Measurements from ENCODE around the gene FYCO1.

The FYCO1 gene

GRCh38 chr3:45966371-45966791, 29.2 kb downstream of the FYCO1 start:
- Mint-ChIP-seq H3K4me3 (no peak overlapping the region), H3K27ac (no peak overlapping the region), H3K27me3 (ENCODE audit: low read depth, poor library complexity) (no peaks in the 10 kb centered on the region), H3K4me1 (peaks cover 20% of the 10 kb centered on the region), H3K9me3 (no peaks in the 10 kb centered on the region), H3K36me3 (ENCODE audit: low read depth) (peaks cover 58% of the 10 kb centered on the region)
- DNase-seq: no peak
- TF ChIP-seq, protein P1, sequence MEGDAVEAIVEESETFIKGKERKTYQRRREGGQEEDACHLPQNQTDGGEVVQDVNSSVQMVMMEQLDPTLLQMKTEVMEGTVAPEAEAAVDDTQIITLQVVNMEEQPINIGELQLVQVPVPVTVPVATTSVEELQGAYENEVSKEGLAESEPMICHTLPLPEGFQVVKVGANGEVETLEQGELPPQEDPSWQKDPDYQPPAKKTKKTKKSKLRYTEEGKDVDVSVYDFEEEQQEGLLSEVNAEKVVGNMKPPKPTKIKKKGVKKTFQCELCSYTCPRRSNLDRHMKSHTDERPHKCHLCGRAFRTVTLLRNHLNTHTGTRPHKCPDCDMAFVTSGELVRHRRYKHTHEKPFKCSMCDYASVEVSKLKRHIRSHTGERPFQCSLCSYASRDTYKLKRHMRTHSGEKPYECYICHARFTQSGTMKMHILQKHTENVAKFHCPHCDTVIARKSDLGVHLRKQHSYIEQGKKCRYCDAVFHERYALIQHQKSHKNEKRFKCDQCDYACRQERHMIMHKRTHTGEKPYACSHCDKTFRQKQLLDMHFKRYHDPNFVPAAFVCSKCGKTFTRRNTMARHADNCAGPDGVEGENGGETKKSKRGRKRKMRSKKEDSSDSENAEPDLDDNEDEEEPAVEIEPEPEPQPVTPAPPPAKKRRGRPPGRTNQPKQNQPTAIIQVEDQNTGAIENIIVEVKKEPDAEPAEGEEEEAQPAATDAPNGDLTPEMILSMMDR (IDR thresholded peaks at IDR 0.05): no peak

DNA sequence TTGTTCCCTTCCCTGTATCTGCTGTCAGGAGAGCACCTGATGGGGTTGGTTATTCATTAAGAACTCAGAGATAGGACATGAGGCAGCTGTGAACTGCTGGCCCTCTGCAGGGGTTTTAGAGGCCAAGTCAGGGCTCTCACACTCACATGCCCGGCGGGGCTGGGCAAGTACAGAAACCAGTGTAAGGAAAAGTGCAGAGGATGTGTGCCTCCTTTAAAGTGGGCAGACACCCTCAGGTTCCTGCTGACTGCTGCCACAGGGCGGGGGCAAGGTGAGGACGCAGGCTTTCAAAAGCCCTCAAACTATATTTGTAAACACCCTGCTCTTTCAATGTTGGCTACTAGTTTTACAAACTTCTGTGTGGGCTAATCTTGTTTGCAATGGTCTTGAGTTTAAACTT, 30.0 kb downstream of the FYCO1 start:
- no peak for DNase-seq
- Mint-ChIP-seq H3K27me3 (ENCODE audit: low read depth, poor library complexity) (no peaks in the 10 kb centered on the region), H3K27ac (no peak overlapping the region), H3K9me3 (no peaks in the 10 kb centered on the region), H3K4me1 (peaks cover 20% of the 10 kb centered on the region), H3K4me3 (no peak overlapping the region), H3K36me3 (ENCODE audit: low read depth) (peaks cover 61% of the 10 kb centered on the region)
- TF ChIP-seq, protein P1 (IDR thresholded peaks at IDR 0.05): no peak

- Mint-ChIP-seq H3K27me3 (ENCODE audit: low read depth, poor library complexity) (no peaks in the 10 kb centered on the region), H3K4me1 (peaks cover 20% of the 10 kb centered on the region), H3K36me3 (ENCODE audit: low read depth) (peaks cover 64% of the 10 kb centered on the region), H3K9me3 (no peaks in the 10 kb centered on the region), H3K4me3 (no peak overlapping the region), H3K27ac (no peak overlapping the region)
- TF ChIP-seq, protein P1 (IDR thresholded peaks at IDR 0.05): no peak
- DNase-seq: no peak
These were observed 30.4 kb downstream of the FYCO1 start for GRCh38 chr3:45965253-45965652.

- no peak overlapping the region for H3K4me3 Mint-ChIP-seq
- H3K27me3 Mint-ChIP-seq (ENCODE audit: low read depth, poor library complexity): no peaks in the 10 kb centered on the region
- no peak for DNase-seq
- peaks cover 20% of the 10 kb centered on the region for H3K4me1 Mint-ChIP-seq
- TF ChIP-seq, protein P1 (IDR thresholded peaks at IDR 0.05): no peak
- H3K27ac Mint-ChIP-seq: no peak overlapping the region
- H3K36me3 Mint-ChIP-seq (ENCODE audit: low read depth): peaks cover 74% of the 10 kb centered on the region
- no peaks in the 10 kb centered on the region for H3K9me3 Mint-ChIP-seq
These were observed 31.5 kb downstream of the FYCO1 start for GRCh38 chr3:45964139-45964538.

DNA sequence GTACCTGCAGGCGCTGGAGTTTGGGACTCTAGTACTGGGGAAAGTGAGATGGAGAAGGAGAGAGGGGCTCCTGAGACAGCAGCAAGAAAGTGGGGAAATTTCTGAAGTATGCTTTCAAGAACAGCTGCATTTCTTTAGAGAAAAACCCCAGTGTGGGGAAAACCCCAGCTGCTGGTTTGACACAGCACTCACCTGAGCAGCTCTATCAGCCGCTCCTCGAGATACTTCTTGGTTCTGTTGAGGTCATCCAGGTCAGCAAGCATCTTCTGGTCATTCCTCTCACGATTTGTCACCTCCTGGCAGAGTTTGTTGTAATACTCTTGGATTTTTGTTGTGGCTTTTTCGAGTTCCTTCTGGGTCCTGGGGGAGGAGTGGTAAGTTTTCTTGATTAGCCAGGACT, 33.6 kb downstream of the FYCO1 start:
- Mint-ChIP-seq H3K9me3 (no peaks in the 10 kb centered on the region), H3K4me1 (peaks cover 4% of the 10 kb centered on the region), H3K4me3 (no peak overlapping the region), H3K27ac (no peak overlapping the region), H3K36me3 (ENCODE audit: low read depth) (peaks cover 71% of the 10 kb centered on the region), H3K27me3 (ENCODE audit: low read depth, poor library complexity) (no peaks in the 10 kb centered on the region)
- TF ChIP-seq, protein P1 (IDR thresholded peaks at IDR 0.05): no peak
- DNase-seq: no peak

GRCh38 chr3:45960289-45960688, 35.3 kb downstream of the FYCO1 start:
- H3K36me3 Mint-ChIP-seq (ENCODE audit: low read depth): peaks cover 69% of the 10 kb centered on the region
- TF ChIP-seq, protein P1 (IDR thresholded peaks at IDR 0.05): no peak
- H3K9me3 Mint-ChIP-seq: no peaks in the 10 kb centered on the region
- H3K27me3 Mint-ChIP-seq (ENCODE audit: low read depth, poor library complexity): no peaks in the 10 kb centered on the region
- no peak overlapping the region for H3K4me3 Mint-ChIP-seq
- DNase-seq: no peak
- no peaks in the 10 kb centered on the region for H3K4me1 Mint-ChIP-seq
- H3K27ac Mint-ChIP-seq: no peak overlapping the region

All from nephron progenitor cell (in vitro differentiated cells).